ENCODE measurements around the gene ZNF787.

The ZNF787 gene

DNA sequence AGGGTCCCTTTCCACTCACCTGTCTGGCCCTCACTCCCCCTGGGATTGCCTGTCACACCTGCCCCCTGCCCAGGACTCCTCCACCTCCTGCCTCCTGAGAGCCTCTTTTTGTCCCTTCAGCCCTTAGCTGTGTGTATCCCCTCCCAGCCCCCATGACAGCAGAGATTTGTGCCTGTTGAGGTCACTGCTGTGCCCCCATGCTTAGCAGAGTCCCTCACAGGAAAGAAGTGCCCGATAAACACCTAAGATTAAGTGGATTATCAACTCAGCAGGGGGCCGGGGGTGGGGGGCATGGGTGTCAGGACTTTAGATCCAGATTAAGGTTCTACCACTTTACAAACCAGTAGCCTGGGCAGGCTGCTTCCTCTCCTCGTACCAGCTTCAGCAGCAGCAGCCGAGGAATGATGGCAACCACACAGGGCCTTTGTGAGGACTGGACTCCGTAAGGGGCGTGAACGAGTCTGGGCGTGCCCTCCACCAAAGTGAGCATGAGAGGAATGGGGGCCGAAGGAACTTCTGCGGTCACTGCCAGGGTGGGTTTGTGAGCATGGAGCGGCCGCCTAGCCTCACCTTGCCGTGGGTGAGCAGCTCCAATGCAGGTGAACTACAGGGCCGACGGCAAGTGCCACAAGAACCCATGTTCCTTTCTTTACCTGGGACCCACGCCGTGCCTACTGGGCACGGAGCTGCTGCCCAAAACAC, 36.1 kb downstream of the ZNF787 start:
- Histone ChIP-seq H3K27ac (ENCODE audit: low read depth, low read length) (no peak overlapping the region), H3K9me3 (ENCODE audit: control insufficient read depth, insufficient read depth, low read depth, low read length) (no peaks in the 10 kb centered on the region), H3K36me3 (ENCODE audit: control insufficient read depth, insufficient read depth, low read length) (peaks cover 24% of the 10 kb centered on the region), H3K27me3 (ENCODE audit: control insufficient read depth, insufficient read depth, low read length) (no peaks in the 10 kb centered on the region), H3K4me3 (ENCODE audit: low read depth, low read length) (no peak overlapping the region), H3K4me1 (ENCODE audit: control insufficient read depth, insufficient read depth, low read length) (peaks cover 32% of the 10 kb centered on the region), H3K9ac (ENCODE audit: low read length) (no peak overlapping the region)

- H3K36me3 ChIP-seq (ENCODE audit: control insufficient read depth, insufficient read depth, low read length) = peaks cover 15% of the 10 kb centered on the region
- H3K4me1 ChIP-seq (ENCODE audit: control insufficient read depth, insufficient read depth, low read length) = peaks cover 32% of the 10 kb centered on the region
- no peak overlapping the region for H3K27ac ChIP-seq (ENCODE audit: low read depth, low read length)
Measured at GRCh38 chr19:56083668-56084067, 37.4 kb downstream of the ZNF787 start.

DNA sequence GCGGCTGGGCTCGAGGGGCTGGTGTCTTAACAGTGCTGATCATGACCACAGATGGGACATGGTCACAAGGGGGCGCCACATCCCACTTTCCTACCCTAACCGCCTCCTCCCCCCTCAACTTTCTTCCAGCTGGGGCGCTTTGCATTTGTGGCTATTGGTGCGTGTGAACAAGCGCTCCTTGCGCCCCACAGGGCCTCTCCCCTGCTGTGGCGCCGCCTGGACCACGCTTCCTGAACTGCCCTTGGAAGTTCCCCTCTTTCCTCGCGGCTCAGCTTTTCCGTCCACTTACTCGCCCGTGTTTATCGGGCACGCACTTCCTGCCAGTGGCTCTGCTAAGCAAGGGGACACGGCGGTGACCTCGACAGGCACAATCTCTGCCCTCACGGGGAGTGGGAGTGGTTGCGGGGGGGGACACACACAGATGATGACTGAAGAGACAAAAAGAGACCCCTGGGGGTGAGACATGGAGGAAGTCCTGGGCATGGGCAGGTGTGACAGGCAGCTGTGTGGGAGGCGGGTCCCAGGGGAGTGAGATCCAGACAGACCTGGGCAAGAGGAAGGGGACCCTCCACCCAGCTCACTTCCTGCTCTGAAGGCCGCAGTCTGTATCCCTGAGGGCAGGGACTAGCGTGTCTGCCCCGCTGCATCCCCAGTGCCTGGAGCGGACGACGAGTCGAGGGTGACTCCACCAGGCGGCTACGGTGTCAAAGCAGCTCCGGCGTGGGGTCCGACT, 40.3 kb downstream of the ZNF787 start:
- peaks cover 9% of the 10 kb centered on the region for H3K36me3 ChIP-seq (ENCODE audit: control insufficient read depth, insufficient read depth, low read length)
- peak overlapping the region; percentile 62 for H3K9ac ChIP-seq (ENCODE audit: low read length)
- no peaks in the 10 kb centered on the region for H3K27me3 ChIP-seq (ENCODE audit: control insufficient read depth, insufficient read depth, low read length)
- H3K4me3 ChIP-seq (ENCODE audit: low read depth, low read length) = peak overlapping the region; percentile 81
- H3K9me3 ChIP-seq (ENCODE audit: control insufficient read depth, insufficient read depth, low read depth, low read length) = peaks cover 3% of the 10 kb centered on the region; the same call in 1 of the 2 replicates
- H3K27ac ChIP-seq (ENCODE audit: low read depth, low read length) = no peak overlapping the region
- H3K4me1 ChIP-seq (ENCODE audit: control insufficient read depth, insufficient read depth, low read length) = peaks cover 22% of the 10 kb centered on the region

More at GRCh38 chr19:56083668-56084067, 37.4 kb downstream of the ZNF787 start:
- H3K4me3 ChIP-seq (ENCODE audit: low read depth, low read length) = no peak overlapping the region
- H3K9ac ChIP-seq (ENCODE audit: low read length) = no peak overlapping the region
- no peaks in the 10 kb centered on the region for H3K9me3 ChIP-seq (ENCODE audit: control insufficient read depth, insufficient read depth, low read depth, low read length)
- H3K27me3 ChIP-seq (ENCODE audit: control insufficient read depth, insufficient read depth, low read length) = no peaks in the 10 kb centered on the region

DNA sequence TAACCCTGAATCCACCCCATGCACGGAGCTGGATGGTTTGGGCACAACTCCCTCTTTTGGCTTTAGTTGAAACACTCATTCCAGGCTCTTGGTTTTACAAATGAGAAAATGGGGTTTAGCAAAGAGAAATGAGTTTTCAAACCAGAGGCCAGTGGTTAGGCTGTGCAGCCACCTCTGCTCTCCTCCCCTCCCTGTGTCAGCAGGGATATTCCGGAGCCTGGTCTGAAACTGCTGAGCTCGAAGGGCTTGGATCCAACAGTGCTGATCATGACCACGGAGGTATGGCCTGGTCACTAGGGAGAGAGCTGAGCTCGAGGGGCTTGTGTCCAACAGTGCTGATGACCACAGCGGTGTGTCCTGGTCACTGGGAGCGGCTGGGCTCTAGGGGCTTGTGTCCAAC, 41.5 kb downstream of the ZNF787 start:
- Histone ChIP-seq H3K4me3 (ENCODE audit: low read depth, low read length) (no peak overlapping the region), H3K4me1 (ENCODE audit: control insufficient read depth, insufficient read depth, low read length) (peaks cover 10% of the 10 kb centered on the region), H3K9ac (ENCODE audit: low read length) (no peak overlapping the region), H3K27me3 (ENCODE audit: control insufficient read depth, insufficient read depth, low read length) (no peaks in the 10 kb centered on the region), H3K27ac (ENCODE audit: low read depth, low read length) (no peak overlapping the region), H3K9me3 (ENCODE audit: control insufficient read depth, insufficient read depth, low read depth, low read length) (peaks cover 3% of the 10 kb centered on the region; the same call in 1 of the 2 replicates), H3K36me3 (ENCODE audit: control insufficient read depth, insufficient read depth, low read length) (no peaks in the 10 kb centered on the region; the same call in 1 of the 2 replicates)

GRCh38 chr19:56076498-56076897, 44.6 kb downstream of the ZNF787 start:
- no peak overlapping the region for H3K27ac ChIP-seq (ENCODE audit: low read depth, low read length)
- peaks cover 8% of the 10 kb centered on the region for H3K4me1 ChIP-seq (ENCODE audit: control insufficient read depth, insufficient read depth, low read length)
- H3K4me3 ChIP-seq (ENCODE audit: low read depth, low read length) = no peak overlapping the region
- no peaks in the 10 kb centered on the region for H3K36me3 ChIP-seq (ENCODE audit: control insufficient read depth, insufficient read depth, low read length)
- H3K9me3 ChIP-seq (ENCODE audit: control insufficient read depth, insufficient read depth, low read depth, low read length) = peaks cover 3% of the 10 kb centered on the region; the same call in 1 of the 2 replicates
- H3K9ac ChIP-seq (ENCODE audit: low read length) = no peak overlapping the region
- H3K27me3 ChIP-seq (ENCODE audit: control insufficient read depth, insufficient read depth, low read length) = no peaks in the 10 kb centered on the region

DNA sequence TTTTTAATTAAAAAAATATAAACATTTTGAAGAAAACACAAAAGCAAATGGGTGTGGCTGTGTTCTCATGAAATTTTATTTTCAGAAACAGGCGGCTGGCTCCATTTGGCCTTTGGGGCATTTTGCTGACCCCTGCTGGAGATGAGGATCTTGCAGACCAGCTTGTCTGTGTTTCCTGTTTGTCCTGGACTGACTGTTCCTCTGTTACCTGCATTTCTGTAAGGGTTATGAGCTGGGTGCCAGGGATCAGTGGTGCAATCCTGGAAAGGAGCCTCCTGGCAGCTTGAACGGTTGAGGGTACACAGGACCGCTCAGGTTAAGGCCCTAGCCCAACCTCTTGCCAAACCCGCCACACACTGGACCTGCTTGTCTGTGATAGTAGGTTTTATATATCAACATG, 49.9 kb downstream of the ZNF787 start:
- Histone ChIP-seq H3K36me3 (ENCODE audit: control insufficient read depth, insufficient read depth, low read length) (no peaks in the 10 kb centered on the region), H3K4me3 (ENCODE audit: low read depth, low read length) (no peak overlapping the region), H3K27ac (ENCODE audit: low read depth, low read length) (no peak overlapping the region), H3K4me1 (ENCODE audit: control insufficient read depth, insufficient read depth, low read length) (no peaks in the 10 kb centered on the region), H3K9me3 (ENCODE audit: control insufficient read depth, insufficient read depth, low read depth, low read length) (no peaks in the 10 kb centered on the region), H3K27me3 (ENCODE audit: control insufficient read depth, insufficient read depth, low read length) (peaks cover 14% of the 10 kb centered on the region), H3K9ac (ENCODE audit: low read length) (no peak overlapping the region)

- Histone ChIP-seq H3K27ac (ENCODE audit: low read depth, low read length) (no peak overlapping the region), H3K4me3 (ENCODE audit: low read depth, low read length) (no peak overlapping the region), H3K36me3 (ENCODE audit: control insufficient read depth, insufficient read depth, low read length) (no peaks in the 10 kb centered on the region), H3K9me3 (ENCODE audit: control insufficient read depth, insufficient read depth, low read depth, low read length) (peaks cover 3% of the 10 kb centered on the region; the same call in 1 of the 2 replicates), H3K27me3 (ENCODE audit: control insufficient read depth, insufficient read depth, low read length) (peaks cover 26% of the 10 kb centered on the region), H3K4me1 (ENCODE audit: control insufficient read depth, insufficient read depth, low read length) (no peaks in the 10 kb centered on the region), H3K9ac (ENCODE audit: low read length) (no peak overlapping the region)
Measured at GRCh38 chr19:56069642-56070041, 51.5 kb downstream of the ZNF787 start.

GRCh38 chr19:56066152-56067023, 54.7 kb downstream of the ZNF787 start:
- Histone ChIP-seq H3K4me3 (ENCODE audit: low read depth, low read length) (peak overlapping the region; percentile 61), H3K9ac (ENCODE audit: low read length) (peak overlapping the region; percentile 14), H3K27me3 (ENCODE audit: control insufficient read depth, insufficient read depth, low read length) (peaks cover 43% of the 10 kb centered on the region), H3K27ac (ENCODE audit: low read depth, low read length) (no peak overlapping the region), H3K9me3 (ENCODE audit: control insufficient read depth, insufficient read depth, low read depth, low read length) (peaks cover 19% of the 10 kb centered on the region; the same call in 1 of the 2 replicates), H3K4me1 (ENCODE audit: control insufficient read depth, insufficient read depth, low read length) (no peaks in the 10 kb centered on the region), H3K36me3 (ENCODE audit: control insufficient read depth, insufficient read depth, low read length) (no peaks in the 10 kb centered on the region)

- peaks cover 38% of the 10 kb centered on the region; the same call in 1 of the 2 replicates for H3K9me3 ChIP-seq (ENCODE audit: control insufficient read depth, insufficient read depth, low read depth, low read length)
- no peaks in the 10 kb centered on the region for H3K36me3 ChIP-seq (ENCODE audit: control insufficient read depth, insufficient read depth, low read length)
- H3K27me3 ChIP-seq (ENCODE audit: control insufficient read depth, insufficient read depth, low read length) = peaks cover 31% of the 10 kb centered on the region; the same call in 1 of the 2 replicates
Measured at GRCh38 chr19:56053596-56053995, 67.5 kb downstream of the ZNF787 start.

More at GRCh38 chr19:56053596-56053995, 67.5 kb downstream of the ZNF787 start:
- H3K27ac ChIP-seq (ENCODE audit: low read depth, low read length) = no peak overlapping the region
- no peak overlapping the region for H3K9ac ChIP-seq (ENCODE audit: low read length)
- no peak overlapping the region for H3K4me3 ChIP-seq (ENCODE audit: low read depth, low read length)
- no peaks in the 10 kb centered on the region for H3K4me1 ChIP-seq (ENCODE audit: control insufficient read depth, insufficient read depth, low read length)

Data from HUES6 (cell line).